ENCODE measurements around the gene METTL27.

METTL27 gene

GRCh38 chr7:73865738-73866445 lies 23.6 kb upstream of the METTL27 start:
- peak; percentile 76 for DNase-seq (ENCODE audit: low read depth in 2 of 2)
- no peak overlapping the region for H3K4me3 ChIP-seq (replicated peaks in 1 of 2; ENCODE audit: low read depth in 2 of 2, low read length in 2 of 2)
- peak; percentile 80 for TF ChIP-seq CTCF (IDR thresholded peaks at IDR 0.05; ENCODE audit: low read depth, low read length)

- no peak overlapping the region for H3K4me3 ChIP-seq (replicated peaks in 1 of 2; ENCODE audit: low read depth in 2 of 2, low read length in 2 of 2)
- no peak for DNase-seq (ENCODE audit: low read depth in 2 of 2)
- no peak for TF ChIP-seq CTCF (IDR thresholded peaks at IDR 0.05; ENCODE audit: low read depth, low read length)
Observed at GRCh38 chr7:73864981-73865711, 22.8 kb upstream of the METTL27 start.

DNA sequence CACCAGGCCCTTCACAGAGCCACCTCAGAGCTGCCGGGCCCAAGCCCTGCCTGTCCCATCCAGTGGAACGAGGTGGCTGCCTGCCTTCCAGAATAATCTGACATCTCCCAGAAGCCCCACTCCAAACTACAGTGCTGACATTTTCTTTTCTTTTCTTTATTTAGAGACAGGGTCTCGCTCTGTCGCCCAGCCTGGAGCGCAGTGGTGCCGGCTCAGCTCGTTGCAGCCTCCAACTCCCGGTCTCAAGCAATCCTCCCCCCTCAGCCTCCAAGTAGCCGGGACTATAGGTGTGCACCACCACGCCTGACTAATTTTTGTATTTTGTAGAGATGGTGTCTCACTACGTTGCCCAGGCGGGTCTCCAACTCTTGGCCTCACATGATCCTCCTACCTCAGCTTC lies 19.0 kb upstream of the METTL27 start:
- DNase-seq (ENCODE audit: low read depth in 2 of 2) = no peak
- H3K4me3 ChIP-seq (replicated peaks in 1 of 2; ENCODE audit: low read depth in 2 of 2, low read length in 2 of 2) = no peak overlapping the region
- TF ChIP-seq CTCF (IDR thresholded peaks at IDR 0.05; ENCODE audit: low read depth, low read length) = no peak

DNA sequence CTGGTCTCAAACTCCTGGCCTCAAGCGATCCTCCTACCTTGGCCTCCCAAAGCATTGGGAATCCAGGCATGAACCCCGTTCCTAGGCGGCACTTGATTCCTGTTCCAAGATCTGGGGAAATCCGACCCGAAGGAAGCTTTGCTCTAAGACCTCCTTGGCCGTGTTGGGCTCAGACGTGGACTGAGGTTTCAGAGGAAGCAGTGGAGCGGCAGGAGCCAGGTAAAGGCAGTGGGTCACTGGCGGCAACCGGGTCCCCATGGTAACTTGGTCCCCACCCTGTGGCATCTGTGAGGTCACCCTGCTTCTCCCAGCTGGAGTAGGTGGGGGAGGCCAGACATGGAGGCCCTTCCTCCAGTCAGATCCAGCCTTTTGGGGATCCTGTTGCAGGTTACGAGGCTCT lies 18.5 kb upstream of the METTL27 start, which contains the start of gene TMEM270:
TSS of gene TMEM270 (plus strand) at position 301 of the 400 bp plus-strand sequence. CDS start at position 337, 36 bp downstream.
- no peak for TF ChIP-seq CTCF (IDR thresholded peaks at IDR 0.05; ENCODE audit: low read depth, low read length)
- H3K4me3 ChIP-seq (replicated peaks in 1 of 2; ENCODE audit: low read depth in 2 of 2, low read length in 2 of 2) = no peak within 1 kb of the TSS
- no peak for DNase-seq (ENCODE audit: low read depth in 2 of 2)

DNA sequence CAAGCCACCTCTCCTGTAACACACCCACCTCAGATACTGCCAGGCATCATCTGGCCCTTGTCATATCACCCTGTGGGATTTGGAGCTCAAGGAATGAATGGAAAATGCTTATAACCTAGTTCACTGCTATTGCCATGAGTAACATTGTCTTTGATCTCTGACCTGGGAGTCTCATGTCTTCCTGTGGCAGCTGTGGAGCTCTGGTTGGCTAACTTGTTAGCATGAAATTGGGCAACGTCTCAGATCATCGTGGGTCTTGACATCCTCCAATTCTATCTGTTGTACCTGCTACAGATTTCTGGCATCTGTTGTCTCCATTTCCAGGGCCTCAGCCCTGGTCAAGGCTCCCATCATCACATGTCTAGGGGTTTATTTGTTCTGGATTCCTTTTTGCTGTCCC lies 16.5 kb upstream of the METTL27 start:
- H3K4me3 ChIP-seq (replicated peaks in 1 of 2; ENCODE audit: low read depth in 2 of 2, low read length in 2 of 2) = no peak overlapping the region
- DNase-seq (ENCODE audit: low read depth in 2 of 2) = peak in 1 of 2 donors; percentile 27
- TF ChIP-seq CTCF (IDR thresholded peaks at IDR 0.05; ENCODE audit: low read depth, low read length) = no peak

- DNase-seq (ENCODE audit: low read depth in 2 of 2) = no peak
- TF ChIP-seq CTCF (IDR thresholded peaks at IDR 0.05; ENCODE audit: low read depth, low read length) = no peak
- no peak overlapping the region for H3K4me3 ChIP-seq (replicated peaks in 1 of 2; ENCODE audit: low read depth in 2 of 2, low read length in 2 of 2)
Observed at GRCh38 chr7:73856941-73857340, 14.6 kb upstream of the METTL27 start.

All from cardiac fibroblast (primary cell).